Peyer's patch (tissue), 4 donors: ENCODE measurements around the gene MYO9B.

Experiments used
- CTCF ChIP-seq, 6 experiments: fragments of 450-650 bp in 4 of 6; fragments of 200-600 bp in 2 of 6; sonication (generic) in 1 of 6; IDR thresholded peaks; one replicate each; pipeline ENCODE4 v1.5.1; 2017 to 2019; ENCODE audit warnings: antibody characterized with exemption in 6 of 6, mild to moderate bottlenecking in 3 of 6, moderate library complexity in 1 of 6
- POLR2A ChIP-seq, 2 donors: fragments of 450-650 bp; IDR thresholded peaks; one replicate each; pipeline ENCODE4 v1.5.1; 2017; ENCODE audit warnings: antibody characterized with exemption in 2 of 2, mild to moderate bottlenecking in 2 of 2, moderate library complexity in 2 of 2

- TF ChIP-seq CTCF (IDR thresholded peaks at IDR 0.05) (no peak), POLR2A (IDR thresholded peaks at IDR 0.05) (no peak)
Observed at GRCh38 chr19:17091758-17092333, 16.3 kb downstream of the MYO9B start.
